Measurements from ENCODE around the gene TSPAN9.
A peak's percentile ranks its signal among the peaks of the same experiment; 100 is the strongest.

Gene TSPAN9

DNA sequence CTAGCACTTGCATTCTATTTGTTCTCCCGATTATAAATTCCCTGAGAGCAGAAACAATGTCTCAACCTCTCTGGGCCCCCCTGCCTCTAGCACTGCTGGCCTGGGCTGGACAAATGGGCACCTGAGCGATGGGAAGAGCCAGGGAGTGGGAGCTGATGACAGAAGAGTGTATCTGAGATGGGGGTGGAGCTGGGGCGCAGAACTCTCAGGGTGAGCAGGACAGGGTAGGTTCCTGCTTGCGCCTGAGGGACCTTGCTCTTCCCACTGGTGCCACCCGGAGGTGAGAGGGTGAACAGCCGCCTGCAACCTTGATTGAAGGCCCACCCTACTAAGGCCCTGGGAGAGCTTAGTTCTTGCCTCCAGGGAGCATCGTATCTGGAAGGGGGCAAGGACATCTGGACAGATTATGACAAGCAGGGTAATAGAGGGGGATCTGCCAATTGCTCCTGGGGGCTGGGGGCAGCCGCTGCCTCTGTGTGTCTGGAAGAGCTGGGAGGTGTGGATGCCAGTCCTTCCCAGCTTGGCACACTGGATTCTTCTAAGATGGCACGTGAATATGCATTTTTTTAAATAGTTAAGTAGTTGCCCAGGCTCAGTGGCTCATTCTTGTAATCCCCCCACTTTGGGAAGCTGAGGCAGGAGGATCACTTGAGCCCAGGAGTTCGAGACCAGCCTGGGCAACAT is 43.0 kb upstream of the TSPAN9 start:
- peak; percentile 87 for TF ChIP-seq CTCF (conservative IDR thresholded peaks at IDR 0.05)
- H3K27ac ChIP-seq = no peak overlapping the region

GRCh38 chr12:3035171-3035570 is 42.0 kb upstream of the TSPAN9 start:
- no peak for TF ChIP-seq CTCF (conservative IDR thresholded peaks at IDR 0.05)
- H3K27ac ChIP-seq = no peak overlapping the region

GRCh38 chr12:3035815-3036702 is 41.1 kb upstream of the TSPAN9 start:
- no peak overlapping the region for H3K27ac ChIP-seq
- TF ChIP-seq CTCF (conservative IDR thresholded peaks at IDR 0.05) = peak; percentile 26

GRCh38 chr12:3036901-3037600 is 40.1 kb upstream of the TSPAN9 start:
- no peak for TF ChIP-seq CTCF (conservative IDR thresholded peaks at IDR 0.05)
- no peak overlapping the region for H3K27ac ChIP-seq

DNA sequence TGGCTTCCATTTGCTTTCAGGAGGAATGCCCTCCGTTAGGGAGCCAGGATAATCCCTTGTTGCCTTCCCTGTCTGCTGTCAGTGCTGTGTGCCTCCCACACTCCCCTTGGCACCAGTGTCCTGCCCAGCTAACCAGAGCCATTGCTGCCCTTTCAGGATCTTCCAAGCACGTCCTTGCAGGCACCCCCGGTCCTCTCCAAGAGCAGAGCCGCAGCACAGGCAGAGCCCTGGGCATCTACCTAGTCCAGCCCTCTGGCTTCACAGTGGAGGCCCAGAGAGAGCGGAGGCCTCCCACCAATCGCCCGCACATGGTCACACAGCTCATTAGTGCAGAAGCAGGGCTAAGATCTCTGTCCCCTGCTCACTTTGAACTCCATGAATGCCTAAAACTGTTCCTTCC is 39.0 kb upstream of the TSPAN9 start:
- TF ChIP-seq CTCF (conservative IDR thresholded peaks at IDR 0.05) = no peak
- no peak overlapping the region for H3K27ac ChIP-seq

- no peak for TF ChIP-seq CTCF (conservative IDR thresholded peaks at IDR 0.05)
- H3K27ac ChIP-seq = no peak overlapping the region
Measured at GRCh38 chr12:3038926-3039510, 38.2 kb upstream of the TSPAN9 start.
